Measurements from ENCODE around the gene SPCS3.
A peak's percentile ranks its signal among the peaks of the same experiment; 100 is the strongest.
"Not testable (repeated sequence)": the region's sequence is repeated elsewhere in the genome, so short reads cannot be mapped to it uniquely, and the experiment has no call there.

The SPCS3 gene
- total RNA-seq = 152 to 536 (median 331) reads per million in 17 experiments

DNA sequence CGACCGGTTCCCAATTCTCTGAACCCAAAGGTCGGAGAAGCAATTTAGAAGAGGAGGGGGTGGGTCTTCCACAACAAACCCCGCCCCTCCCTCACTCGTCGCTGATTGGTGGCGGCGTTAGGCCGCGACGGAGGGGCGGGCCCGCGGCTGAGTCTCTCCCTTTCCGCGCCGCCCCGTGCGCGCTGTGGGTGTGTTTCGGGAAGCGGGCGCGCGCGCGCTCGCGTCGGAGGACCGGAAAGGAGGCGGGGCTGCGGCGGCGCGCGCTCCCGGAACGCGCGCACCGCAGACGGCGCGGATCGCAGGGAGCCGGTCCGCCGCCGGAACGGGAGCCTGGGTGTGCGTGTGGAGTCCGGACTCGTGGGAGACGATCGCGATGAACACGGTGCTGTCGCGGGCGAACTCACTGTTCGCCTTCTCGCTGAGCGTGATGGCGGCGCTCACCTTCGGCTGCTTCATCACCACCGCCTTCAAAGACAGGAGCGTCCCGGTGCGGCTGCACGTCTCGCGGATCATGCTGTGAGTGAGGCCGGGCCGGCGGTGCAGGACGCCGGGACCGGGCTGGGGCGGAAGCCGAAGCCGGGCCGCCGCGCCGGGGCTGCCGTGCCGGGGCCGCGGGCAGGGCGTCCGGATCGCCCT lies at the start of gene SPCS3:
Gene SPCS3, plus strand, starts transcription at position 263 of the 636 bp plus-strand sequence. Its CDS starts 111 bp downstream, at position 374.
- DNase-seq = peak; percentile 98 to 100 (median 99)

DNA sequence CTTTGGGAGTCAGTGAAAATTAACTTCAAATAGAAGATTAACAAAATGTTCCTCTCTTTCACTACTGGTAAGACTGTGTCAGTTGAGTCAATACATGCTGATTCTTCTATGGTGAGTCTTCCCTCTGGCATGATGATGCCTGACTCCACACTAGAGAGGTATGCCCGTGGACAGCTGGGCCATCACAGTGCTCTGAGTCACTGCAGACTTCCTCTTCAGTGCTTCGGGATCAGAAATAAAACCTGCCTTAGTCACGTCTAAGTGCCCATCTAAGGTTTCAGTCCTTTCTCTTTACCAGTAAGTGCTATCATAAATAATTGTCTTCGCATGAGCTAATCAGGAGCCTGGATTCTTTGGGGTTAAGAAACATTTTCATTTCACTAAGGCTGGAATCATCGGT lies 49.1 kb upstream of the SPCS3 start:
- DNase-seq = peak; percentile 14 to 70 (median 27)

DNA sequence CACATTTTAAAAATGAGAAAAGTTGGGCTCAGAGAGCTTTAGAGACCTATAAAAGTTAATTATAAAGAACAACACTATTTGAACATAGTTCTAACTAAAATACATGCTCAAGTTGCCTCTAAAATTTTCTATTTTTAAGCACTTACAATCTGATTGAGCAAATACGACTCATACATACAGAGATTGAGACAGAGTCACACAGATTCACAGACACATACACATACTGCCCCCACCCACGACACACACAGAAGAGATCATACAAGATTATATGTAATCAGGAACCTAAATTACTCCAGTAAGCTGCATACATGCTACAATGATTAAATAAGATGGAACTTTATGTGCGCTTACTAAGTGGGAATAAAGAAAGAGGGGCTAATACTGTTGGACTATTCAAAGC lies 48.0 kb upstream of the SPCS3 start:
- peak in 3 of 4 experiments; percentile 7 to 60 (median 18) for DNase-seq

DNA sequence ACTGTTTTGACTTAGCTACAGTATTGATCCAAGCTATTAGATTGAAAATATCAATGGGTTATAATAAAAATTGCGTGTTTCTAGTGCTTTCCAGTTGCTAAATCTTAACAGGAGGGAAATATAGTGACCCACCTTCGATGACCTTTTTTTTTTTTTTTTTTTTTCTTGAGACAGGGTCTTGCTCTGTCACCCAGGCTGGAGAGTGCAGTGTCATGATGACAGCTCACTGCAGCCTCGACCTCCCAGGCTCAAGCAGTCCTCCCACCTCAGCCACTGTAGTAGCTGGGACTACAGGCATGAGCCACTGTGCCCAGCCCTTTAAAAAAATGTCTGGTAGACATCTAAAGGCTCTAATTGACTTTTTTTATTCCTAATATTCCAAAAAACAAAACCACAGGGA lies 47.0 kb upstream of the SPCS3 start:
- no peak for DNase-seq

DNA sequence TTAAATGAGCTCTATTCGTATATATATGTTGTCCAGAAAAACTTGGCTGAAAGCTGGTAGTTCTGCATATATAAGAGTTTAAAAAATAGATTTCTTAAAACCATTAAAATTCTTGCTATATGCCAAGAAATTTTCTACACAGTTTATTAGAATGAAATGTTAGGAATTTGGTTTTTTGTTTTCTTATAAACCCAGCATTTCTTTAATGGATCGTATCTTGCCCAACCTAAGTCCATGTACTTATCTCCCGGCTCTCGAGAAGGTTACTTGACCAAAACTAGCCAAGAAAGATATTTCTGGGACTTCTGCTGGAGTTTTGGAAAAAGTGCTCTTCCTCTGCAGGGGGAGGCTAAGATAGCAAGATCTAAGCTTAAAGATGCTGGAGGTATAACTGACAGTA lies 46.0 kb upstream of the SPCS3 start:
- DNase-seq = no peak

DNA sequence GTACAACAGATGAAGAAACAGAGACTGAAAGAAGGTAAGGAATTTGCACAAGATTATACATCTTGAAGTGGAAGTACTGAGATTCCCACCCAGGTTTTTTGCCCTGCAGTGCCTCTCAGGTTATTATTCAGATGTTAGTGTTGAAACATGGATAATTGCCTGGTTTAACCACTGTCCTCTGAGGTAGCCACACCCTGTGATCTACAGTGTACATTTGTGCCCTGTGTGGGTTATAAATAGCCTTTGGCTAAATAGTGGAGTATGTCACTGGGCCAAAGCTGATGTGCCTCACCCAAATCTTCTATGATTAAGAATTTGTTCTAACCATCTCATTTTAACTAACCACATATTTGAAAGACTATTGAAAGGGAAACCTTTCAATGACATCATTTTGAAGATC lies 45.3 kb upstream of the SPCS3 start:
- no peak for DNase-seq

DNA sequence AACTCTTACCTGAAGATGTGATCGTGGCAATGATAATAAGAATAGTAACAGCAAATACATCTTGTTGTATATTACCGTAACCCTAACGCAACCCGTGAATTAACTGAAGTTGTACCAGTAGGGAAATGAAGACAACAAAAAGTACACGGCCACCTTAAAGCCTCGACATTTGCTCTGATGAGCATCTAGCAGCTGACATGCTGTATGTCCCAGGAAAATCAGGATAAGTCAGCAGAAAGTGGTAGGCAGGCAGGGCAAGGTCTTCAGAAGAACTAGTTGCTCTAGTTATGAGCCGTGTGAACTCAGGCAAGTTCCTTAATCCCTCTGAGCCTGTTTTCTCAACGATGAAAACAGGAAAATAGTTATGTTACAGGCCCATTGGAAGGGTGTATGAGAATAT lies 43.1 kb upstream of the SPCS3 start:
- DNase-seq = no peak

DNA sequence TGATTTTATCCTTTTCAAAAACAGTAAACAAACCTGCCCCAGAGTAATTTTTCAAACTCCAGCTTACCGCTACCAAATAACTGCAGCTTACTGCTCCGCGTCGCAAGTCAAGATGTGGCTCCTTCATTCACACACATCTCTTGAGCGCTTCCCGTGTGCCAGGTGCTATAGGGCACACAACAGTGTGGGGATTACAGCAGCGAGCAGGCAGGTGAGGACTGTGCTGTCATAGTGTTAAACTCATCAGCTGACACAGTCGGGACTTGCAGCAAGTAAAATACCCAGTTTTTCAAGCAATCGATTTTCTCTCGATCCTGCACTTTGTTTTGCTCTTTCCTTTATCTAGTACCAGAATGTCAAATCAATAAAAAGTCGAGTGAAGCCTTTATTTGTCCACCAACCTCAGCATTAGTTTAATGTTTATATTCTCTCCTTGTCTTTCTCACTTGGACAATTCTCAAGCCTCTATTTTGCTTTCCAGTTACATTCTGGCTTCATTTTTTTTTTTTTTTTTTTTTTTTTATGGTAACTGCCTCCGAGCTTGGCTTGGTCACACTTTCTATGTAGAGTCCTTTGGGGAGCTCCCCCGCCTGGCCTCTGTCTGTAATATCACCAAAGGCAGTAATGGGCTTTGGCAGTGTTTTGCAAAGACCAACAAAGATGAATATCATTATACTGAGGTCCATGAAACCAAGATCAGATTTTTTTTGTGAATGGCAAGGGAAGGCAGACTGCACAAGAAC lies 42.4 kb upstream of the SPCS3 start:
- DNase-seq = peak; percentile 19 to 62 (median 46)

DNA sequence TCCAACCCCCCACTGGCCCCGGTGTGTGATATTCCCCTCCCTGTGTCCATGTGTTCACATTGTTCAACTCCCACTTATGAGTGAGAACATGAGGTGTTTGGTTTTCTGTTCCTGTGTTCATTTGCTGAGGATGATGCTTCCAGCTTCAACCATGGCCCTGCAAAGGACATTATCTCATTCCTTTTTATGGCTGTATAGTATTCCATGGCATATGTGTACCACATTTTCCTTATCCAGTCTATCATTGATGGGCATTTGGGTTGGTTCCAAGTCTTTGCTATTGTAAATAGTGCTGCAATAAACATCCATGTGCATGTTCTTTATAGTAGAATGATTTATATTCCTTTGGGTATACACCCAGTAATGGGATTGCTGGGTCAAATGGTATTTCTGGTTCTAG lies 40.2 kb upstream of the SPCS3 start:
- not testable (repeated sequence) for DNase-seq

DNA sequence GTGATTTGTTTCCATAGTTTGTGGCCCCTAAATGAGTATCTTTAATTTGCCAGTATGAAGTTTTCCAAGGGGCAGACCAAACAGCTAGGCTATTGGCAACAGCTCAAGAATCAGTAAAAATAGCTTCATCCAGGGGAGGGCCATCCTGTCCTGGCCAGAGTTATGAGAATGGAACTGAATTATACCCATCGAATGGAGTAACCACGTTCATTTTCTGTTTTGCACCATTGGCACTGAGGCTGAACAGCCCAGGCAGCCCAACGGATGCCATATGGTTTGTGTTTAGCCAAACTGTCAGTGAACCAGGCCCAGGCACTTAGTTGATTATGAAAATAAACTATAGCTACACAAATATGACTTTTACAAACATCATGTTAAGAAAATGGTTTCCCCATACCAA lies 33.0 kb upstream of the SPCS3 start:
- DNase-seq = no peak

DNA sequence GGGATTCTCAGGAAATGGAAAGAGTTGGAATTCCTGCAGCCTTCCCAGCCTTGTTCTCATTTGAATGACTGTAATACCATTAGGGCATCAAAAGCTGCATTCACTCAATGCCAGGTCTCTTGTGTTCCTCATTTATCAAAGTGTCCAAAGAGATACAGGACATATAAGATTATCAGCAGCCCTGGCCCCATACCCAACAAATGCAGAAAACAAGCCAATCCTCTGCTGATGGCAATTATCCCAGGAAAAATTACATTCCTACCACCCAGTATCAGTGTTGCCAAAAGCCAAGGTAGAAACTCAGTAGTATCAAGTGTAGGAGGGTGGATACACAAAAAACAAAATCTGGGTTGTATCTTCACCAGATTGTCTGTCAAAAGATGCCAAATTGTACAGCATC lies 32.2 kb upstream of the SPCS3 start:
- DNase-seq = no peak

DNA sequence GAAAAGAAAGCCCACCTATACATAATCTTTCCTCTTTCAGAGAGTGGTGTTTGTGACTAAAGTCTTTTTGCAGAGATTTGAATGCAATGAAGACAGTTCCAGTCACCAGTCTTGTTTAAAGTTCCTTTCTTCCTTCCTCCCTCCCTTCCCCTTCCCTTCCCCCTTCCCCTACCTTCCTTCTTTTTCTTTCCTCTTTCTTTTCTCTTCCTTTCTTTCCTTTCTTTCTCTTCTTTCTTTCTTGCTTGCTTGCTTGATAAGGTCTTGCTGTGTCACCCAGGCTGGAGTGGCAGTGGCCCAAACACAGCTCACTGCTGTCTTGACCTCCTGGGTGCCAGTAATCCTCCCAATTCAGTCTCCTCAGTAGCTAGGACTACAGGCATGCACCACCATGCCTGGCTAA lies 31.7 kb upstream of the SPCS3 start:
- DNase-seq = no peak

DNA sequence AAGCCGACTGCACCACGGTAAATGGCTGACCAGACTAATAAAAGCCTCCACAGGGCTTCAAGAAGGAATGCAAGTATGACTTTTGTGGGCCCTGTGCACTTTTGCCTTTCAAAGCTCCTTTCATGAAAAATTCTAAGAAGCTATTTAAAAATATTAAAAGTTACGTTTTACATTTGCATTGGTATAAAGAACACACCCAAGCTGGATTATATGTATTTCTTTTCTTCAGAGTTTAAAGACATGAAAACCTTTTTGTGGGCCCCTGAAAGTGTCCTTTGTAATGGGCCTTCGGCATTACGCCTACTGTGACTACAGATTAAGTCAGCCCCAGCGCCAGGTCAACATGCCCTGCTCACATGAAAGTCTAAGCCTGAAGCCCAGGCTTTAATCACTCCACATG lies 30.2 kb upstream of the SPCS3 start:
- no peak for DNase-seq

DNA sequence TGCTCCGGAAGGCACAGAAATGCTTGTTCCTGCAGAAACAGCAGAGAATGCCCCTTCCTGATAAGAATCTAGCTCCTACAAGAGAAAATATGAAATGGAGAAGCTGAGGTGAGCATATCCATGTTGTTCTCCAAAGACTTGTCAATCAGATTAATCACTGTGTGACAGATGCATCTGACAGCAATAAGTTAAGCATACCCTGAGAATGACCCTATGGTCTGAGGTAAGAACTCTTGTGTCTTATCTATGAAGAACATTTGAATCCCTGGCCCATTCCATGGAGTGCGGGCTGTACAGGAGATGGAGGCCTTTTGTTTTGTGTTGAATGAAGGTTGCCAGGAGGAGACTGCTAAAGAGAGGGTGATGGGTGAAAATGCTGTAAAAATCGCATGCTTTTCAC lies 29.2 kb upstream of the SPCS3 start:
- no peak for DNase-seq

DNA sequence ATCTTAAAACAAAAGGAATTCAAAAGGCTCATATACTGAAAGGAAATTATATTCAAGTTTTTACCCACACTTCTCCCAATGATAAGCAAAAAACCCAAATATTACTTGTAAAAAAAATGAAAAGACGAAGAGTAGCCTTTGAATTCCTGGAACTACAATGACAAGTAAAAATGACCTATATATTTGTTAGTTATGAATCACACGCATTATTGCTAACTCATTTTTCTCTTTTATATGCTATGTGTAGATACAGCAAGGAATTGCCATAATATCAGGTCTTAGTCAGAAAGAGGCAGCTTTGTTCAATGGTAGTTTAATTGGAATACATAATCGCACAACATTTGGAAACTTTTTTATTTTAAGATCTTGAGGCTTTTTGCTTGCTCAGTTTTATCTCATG lies 28.0 kb upstream of the SPCS3 start:
- no peak for DNase-seq

DNA sequence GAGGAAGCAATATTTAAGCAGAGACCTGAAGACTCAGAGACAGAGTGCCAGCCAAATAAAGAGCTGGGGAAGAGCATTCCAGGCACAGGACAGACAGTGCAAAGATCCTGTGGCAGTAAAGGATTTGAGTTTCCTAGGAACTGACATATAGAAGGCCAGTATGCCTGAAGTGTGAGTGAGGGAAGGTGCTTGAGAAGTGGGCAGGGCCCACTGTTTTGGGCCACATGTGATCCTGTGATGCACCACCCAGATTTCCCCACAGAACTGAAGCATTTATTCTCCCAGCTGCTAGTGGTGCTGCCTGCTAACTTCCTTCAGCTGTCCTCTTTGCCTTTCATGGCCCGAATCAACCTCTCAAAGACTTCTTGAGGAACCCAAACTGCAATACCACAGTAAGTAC lies 26.8 kb upstream of the SPCS3 start:
- DNase-seq = no peak

DNA sequence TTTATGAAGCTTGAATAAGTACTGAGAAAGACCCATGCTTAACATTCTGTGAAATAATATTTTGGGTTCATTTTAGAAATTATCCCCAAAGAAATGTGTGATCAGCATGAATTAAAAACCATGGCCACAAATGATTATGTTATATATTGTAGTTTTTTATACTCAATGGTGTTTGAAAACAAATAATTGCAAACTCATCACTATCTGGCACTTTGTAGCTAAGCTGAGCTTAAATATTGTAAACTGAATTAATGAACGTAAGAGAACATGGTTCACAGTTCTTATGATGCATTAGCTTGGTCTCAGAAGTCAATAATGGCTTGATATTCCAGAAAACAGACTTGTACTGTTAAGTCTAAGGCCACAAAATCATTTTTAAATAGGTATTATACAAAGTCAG lies 26.1 kb upstream of the SPCS3 start:
- no peak for DNase-seq

DNA sequence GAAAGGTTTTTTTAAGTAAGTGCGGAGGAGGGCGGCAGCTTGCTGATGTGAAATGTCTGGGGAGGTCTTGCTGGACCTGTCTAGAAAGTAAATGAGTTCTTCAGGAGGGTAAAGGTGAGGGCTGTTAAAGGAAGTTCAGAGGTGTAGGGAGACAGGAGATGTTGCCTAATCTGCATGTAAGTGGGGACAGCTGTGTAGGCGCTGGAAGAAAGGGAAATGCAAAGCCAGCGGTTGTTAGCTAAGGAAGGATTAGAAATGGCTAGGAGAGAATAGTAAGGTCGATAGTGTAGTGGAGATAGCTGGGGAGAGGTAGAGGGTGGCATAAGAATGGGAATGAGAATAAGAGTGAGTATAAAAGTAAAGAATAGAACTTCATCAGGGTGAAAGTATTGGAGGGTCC lies 23.9 kb upstream of the SPCS3 start:
- not testable (repeated sequence) for DNase-seq

DNA sequence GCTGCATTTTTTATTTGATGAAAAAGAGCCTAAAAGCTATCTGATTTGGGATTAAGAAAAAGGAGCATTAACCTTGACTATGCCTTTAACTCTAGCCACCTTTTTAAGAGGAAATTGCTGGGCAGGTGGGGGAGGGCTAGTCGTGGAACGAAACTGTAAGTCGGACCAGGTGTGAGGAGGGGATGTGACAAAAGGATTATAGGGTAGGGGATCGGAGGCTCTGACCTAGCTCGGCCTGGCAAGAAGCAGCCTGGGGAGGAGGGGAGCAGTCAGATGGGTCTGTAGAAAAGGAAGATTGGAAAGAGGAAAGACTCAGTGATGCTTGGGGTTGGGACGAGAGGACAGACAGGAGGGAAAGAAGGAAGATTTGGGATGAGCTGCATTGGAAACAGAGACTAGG lies 21.1 kb upstream of the SPCS3 start:
- DNase-seq = no peak

DNA sequence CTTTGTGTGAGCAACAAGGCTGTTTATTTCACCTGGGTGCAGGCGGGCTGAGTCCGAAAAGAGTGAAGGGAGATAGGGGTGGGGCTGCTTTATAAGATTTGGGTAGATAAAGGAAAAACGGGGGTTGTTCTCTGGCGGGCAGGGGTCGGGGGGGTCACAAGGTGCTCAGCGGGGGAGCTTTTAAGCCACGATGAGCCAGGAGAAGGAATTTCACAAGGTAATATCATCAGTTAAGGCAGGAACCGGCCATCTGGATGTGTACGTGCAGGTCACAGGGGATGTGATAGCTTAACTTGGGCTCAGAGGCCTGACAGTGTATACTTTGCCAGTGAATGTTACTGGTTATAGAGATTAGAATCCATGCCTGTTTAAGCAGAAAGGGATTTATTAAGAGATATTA lies 19.7 kb upstream of the SPCS3 start:
- no peak for DNase-seq

DNA sequence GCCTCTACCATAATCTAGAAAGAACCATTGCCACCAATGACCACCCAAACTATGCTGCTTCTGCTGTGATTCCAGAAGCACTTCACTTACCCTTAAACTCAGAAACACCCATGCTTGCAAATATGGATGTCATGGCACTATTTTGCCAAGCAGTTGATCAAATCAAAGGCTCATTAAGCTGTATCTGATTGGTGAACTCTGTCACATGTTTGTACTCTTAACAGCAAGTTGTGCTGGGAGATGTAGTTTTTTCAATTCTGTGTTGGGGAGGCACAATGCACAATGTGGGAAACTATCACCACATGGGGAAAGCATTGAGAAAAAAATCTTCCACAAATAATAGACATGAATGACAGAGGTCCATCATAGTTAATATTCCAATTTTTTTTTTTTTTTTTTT lies 19.2 kb upstream of the SPCS3 start:
- no peak for DNase-seq

DNA sequence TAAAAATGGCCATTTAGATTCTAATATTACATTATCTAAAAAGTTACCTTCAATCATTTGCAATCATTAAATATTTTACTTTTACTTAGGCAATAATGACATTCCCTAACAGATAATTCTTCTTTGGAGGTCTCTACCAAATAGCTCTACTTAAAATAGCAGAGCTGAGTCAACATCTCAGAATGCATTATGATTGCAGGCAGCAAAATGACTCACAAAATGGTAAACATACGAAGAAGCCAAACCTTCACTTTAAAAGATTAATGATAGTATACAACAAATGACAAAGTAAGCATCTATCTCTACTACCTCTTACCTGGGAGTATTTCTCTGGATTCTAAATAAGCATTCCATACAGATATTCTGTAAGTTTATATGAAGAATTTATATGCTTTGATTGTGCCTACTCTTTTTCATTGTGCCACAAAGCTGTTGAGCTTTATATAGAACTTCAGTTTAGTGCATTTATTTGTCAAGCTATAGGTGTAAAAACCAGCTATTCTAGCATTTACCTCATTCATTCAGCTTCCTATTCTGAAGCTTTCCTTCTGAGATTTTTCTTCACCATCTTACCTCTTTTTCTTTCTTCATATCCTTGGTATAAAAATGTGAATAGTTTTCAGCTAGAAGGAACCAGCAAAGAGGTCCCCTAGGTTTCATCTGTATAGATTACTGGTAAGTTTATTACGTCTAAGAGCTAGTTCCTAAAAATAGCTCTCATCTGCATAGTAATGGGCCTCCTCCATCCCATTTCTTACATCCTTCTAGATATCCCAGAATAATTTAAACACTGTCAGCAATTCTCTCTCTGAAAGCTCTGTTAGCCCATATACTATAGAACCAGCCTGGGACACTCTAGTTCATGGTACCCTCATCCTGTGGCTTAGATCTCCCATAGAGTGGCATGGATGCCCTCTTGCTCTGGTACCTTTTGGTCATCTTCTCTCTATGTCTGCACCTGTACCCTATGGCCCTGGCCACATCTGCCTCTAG lies 17.2 kb upstream of the SPCS3 start:
- DNase-seq = no peak

DNA sequence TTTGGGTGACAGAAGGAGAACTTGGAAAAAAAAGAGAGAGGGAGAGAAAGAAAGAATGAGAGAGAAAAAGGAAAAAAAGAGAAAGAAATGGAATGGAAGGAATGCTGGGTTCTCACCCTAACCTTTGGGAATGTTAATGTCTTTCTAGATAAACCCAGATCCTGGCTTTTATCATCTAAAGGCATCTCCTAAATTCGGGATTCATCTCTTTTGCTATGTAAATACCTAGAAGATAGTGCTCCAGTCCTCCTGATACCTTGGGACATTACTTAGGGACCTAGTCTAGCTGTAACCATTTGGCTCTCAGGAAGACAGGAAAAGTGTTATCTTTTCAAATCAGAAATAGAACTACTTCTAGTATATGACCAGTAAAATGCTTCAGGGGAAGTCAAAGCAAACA lies 15.8 kb upstream of the SPCS3 start:
- DNase-seq = no peak
